ENCODE measurements around the gene ATF7.

Gene ATF7

DNA sequence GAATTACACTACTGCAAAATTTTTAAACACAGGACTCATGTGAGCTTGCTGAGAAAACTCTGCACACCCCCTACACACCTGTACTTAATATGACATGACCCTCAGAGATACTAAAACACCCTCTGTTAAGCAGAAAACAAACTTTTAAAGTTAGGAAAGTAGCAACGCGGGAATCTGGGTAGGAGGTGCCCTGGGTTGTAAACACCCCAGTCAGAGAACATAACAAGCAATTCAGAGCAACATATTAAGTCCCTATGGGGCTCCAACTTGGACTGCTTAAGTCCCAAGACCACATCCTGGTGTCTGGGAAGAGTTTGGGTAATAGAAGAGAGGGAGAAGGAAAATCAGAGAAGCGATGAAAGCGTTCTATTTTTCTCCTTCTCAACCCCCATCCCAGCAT lies 1.2 kb downstream of the ATF7 start:
- peak overlapping the region; percentile 94 for H3K27ac ChIP-seq
- no peak for DNase-seq (ENCODE audit: low read depth, low spot score)
- peaks cover 6% of the 10 kb centered on the region; the same call in 1 of the 2 replicates for H3K36me3 ChIP-seq (ENCODE audit: insufficient read depth, low read length)
- H3K9ac ChIP-seq (ENCODE audit: insufficient read length), result peak overlapping the region; percentile 81
- no peaks in the 10 kb centered on the region for H3K9me3 ChIP-seq (ENCODE audit: low read depth, low read length)
- peak overlapping the region; percentile 93 for H3K4me3 ChIP-seq
- no peak for TF ChIP-seq POLR2AphosphoS5 (IDR thresholded peaks at IDR 0.05; ENCODE audit: borderline replicate concordance, low read depth, low read length)
- TF ChIP-seq FOXP2 (optimal IDR thresholded peaks at IDR 0.05; ENCODE audit: control extremely low read depth, extremely low read length, insufficient read depth), result no peak
- no peak for TF ChIP-seq EZH2 (IDR thresholded peaks at IDR 0.05)

DNA sequence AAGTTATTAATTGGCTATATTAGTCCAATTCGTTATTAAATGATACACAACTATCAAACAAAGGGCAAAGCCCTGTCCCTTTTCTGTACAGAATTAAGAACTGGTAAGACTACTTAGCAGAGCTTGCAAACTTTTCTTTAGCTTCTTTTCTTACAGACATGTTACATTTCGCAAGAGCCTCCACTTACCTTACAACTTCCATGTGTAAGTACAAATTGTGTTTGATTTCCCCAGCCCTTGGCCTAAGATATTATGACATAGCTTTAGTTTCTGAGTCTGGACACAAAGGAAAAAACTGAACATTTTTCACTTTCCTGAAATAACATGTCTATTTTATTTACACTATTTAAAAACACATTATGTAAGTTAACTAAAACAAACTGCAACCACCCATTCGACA lies 1.7 kb downstream of the ATF7 start:
- DNase-seq (ENCODE audit: low read depth, low spot score), result no peak
- Histone ChIP-seq H3K4me3 (peak overlapping the region; percentile 93), H3K36me3 (ENCODE audit: insufficient read depth, low read length) (peaks cover 6% of the 10 kb centered on the region; the same call in 1 of the 2 replicates), H3K27ac (peak overlapping the region; percentile 94), H3K9me3 (ENCODE audit: low read depth, low read length) (no peaks in the 10 kb centered on the region), H3K9ac (ENCODE audit: insufficient read length) (peak overlapping the region; percentile 81)
- TF ChIP-seq FOXP2 (optimal IDR thresholded peaks at IDR 0.05; ENCODE audit: control extremely low read depth, extremely low read length, insufficient read depth) (no peak), POLR2AphosphoS5 (IDR thresholded peaks at IDR 0.05; ENCODE audit: borderline replicate concordance, low read depth, low read length) (no peak), EZH2 (IDR thresholded peaks at IDR 0.05) (no peak)

DNA sequence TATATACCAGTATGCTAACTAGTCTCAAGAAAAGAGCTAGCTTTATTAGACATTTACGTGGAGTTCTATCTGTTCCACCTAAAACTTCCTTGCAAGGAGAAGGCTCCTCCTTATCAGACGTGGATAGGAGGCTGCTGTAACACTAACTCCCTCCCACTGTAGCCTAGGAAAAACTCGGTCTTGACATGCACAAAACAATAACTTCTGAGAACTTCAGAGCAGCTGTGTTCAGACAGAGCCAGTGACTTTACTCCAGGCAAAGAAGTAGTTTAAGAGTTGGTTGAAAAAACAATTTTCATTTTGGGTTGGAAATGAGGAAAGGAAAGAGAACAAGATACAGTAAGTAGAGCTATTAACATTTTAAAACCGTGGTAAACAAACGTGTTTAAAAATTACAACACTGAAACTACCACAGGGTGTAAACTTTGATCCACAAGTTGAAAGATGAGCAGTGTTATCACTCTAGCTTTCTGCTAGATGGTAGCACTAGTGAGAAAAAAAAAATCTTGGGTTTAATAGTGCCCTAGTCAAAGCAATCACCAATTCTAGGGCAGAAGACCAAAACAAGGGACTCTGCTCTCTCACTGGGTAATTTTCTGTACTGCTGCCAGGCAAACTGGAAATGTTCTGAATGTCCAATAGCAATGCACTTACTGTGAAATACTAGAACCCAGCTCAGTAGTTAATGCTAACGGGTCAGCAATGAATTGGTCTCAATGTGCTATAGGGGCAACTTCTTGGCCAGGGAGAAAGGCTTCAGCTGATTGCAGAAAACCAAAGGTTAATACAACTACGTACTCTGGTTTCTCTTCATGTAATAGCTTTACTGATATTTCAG lies 2.4 kb downstream of the ATF7 start:
- H3K9me3 ChIP-seq (ENCODE audit: low read depth, low read length), result no peaks in the 10 kb centered on the region
- peak overlapping the region; percentile 93 for H3K4me3 ChIP-seq
- peak overlapping the region; percentile 94 for H3K27ac ChIP-seq
- no peak for TF ChIP-seq FOXP2 (optimal IDR thresholded peaks at IDR 0.05; ENCODE audit: control extremely low read depth, extremely low read length, insufficient read depth)
- TF ChIP-seq POLR2AphosphoS5 (IDR thresholded peaks at IDR 0.05; ENCODE audit: borderline replicate concordance, low read depth, low read length), result no peak; the same call in 1 of the 2 replicates
- TF ChIP-seq EZH2 (IDR thresholded peaks at IDR 0.05), result no peak
- H3K9ac ChIP-seq (ENCODE audit: insufficient read length), result peak overlapping the region; percentile 81
- peaks cover 6% of the 10 kb centered on the region; the same call in 1 of the 2 replicates for H3K36me3 ChIP-seq (ENCODE audit: insufficient read depth, low read length)
- DNase-seq (ENCODE audit: low read depth, low spot score), result no peak

DNA sequence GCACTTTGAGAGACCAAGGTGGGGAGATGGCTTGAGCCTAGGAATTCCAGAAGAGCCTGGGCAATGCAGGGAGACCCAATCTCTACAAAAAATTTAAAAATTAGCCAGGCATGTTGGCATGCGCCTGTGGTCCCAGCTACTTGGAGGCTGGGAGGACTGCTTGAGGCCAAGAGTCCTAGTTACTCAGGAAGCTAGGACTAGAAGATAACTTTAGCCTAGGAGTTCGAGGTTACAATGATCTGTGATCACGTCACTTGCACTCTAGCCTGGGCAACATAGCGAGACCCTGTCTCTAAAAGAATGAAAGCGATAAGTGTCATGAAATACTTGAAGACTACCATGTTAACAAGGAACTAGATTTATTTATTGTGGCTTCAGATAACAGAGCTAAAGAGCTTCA lies 3.5 kb downstream of the ATF7 start:
- H3K36me3 ChIP-seq (ENCODE audit: insufficient read depth, low read length), result peaks cover 6% of the 10 kb centered on the region; the same call in 1 of the 2 replicates
- peak overlapping the region; percentile 94 for H3K27ac ChIP-seq
- peak overlapping the region; percentile 81 for H3K9ac ChIP-seq (ENCODE audit: insufficient read length)
- TF ChIP-seq POLR2AphosphoS5 (IDR thresholded peaks at IDR 0.05; ENCODE audit: borderline replicate concordance, low read depth, low read length) (no peak), EZH2 (IDR thresholded peaks at IDR 0.05) (no peak), FOXP2 (optimal IDR thresholded peaks at IDR 0.05; ENCODE audit: control extremely low read depth, extremely low read length, insufficient read depth) (no peak)
- H3K9me3 ChIP-seq (ENCODE audit: low read depth, low read length), result no peaks in the 10 kb centered on the region
- H3K4me3 ChIP-seq, result peak overlapping the region; percentile 93
- no peak for DNase-seq (ENCODE audit: low read depth, low spot score)

DNA sequence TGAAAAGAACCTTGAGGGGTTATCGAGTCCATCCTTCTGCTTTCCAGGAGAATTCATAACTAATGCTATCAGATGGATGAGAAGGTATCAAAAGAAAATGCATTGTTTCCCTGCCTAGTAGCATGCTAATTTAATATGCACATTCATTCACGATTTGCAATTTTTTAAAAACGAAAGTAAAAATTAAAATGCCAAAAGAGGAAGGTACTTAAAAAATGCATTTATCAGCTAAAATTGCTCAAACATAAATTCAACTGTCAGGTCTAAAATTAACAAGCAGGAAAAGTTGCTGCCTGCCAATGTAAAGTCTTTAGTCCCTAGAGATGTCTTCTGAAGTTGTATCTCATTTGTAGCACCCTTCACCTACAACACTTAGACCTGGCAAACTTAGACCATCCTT lies 7.9 kb downstream of the ATF7 start:
- H3K9ac ChIP-seq (ENCODE audit: insufficient read length), result peak overlapping the region; percentile 78
- peak overlapping the region; percentile 96 for H3K27ac ChIP-seq
- peaks cover 13% of the 10 kb centered on the region; the same call in 1 of the 2 replicates for H3K36me3 ChIP-seq (ENCODE audit: insufficient read depth, low read length)
- no peaks in the 10 kb centered on the region for H3K9me3 ChIP-seq (ENCODE audit: low read depth, low read length)
- peak overlapping the region; percentile 78 for H3K4me3 ChIP-seq
- TF ChIP-seq FOXP2 (optimal IDR thresholded peaks at IDR 0.05; ENCODE audit: control extremely low read depth, extremely low read length, insufficient read depth), result no peak
- no peak for TF ChIP-seq POLR2AphosphoS5 (IDR thresholded peaks at IDR 0.05; ENCODE audit: borderline replicate concordance, low read depth, low read length)
- peak; percentile 58 for DNase-seq (ENCODE audit: low read depth, low spot score)

DNA sequence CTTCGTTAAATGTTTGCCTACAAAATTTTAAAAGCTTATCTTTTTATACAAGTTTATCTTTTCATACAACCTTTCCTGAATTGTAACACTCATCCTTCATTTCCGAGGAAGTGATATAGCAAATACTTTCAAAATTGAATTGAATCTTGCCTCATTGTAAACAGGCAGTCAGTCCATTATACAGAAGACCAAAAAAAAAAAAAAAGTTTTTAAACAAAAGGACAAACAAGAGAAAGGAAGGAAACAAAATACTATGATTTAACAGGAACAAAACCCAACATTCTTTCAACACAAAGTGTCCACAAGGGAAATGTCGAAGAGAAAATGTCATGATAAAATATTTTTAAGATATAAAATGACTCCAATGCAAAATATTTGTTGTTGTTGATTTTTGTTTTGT lies 8.5 kb downstream of the ATF7 start:
- TF ChIP-seq FOXP2 (optimal IDR thresholded peaks at IDR 0.05; ENCODE audit: control extremely low read depth, extremely low read length, insufficient read depth), result no peak
- no peak for TF ChIP-seq EZH2 (IDR thresholded peaks at IDR 0.05)
- TF ChIP-seq POLR2AphosphoS5 (IDR thresholded peaks at IDR 0.05; ENCODE audit: borderline replicate concordance, low read depth, low read length), result no peak
- peak overlapping the region; percentile 96 for H3K27ac ChIP-seq
- peak overlapping the region; percentile 78 for H3K9ac ChIP-seq (ENCODE audit: insufficient read length)

DNA sequence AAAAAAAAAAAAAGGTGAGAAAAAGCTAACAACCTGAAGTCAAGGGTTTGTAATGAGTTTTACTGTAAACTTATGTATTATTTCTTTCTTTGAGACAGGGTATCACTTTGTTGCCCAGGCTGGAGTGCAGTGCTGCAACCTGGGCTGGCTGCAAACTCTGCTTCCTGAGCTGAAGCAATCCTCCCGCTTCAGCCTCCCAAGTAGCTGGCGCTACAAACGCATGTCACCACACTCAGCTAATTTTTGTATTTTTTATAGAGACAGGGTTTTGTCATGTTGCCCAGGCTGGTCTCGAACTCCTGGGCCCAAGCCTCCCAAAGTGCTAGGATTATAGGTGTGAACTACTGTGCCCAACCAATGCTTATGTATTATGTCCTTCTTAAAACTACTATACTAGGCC lies 9.2 kb downstream of the ATF7 start:
- Histone ChIP-seq H3K27ac (no peak overlapping the region), H3K9ac (ENCODE audit: insufficient read length) (no peak overlapping the region), H3K9me3 (ENCODE audit: low read depth, low read length) (no peaks in the 10 kb centered on the region), H3K36me3 (ENCODE audit: insufficient read depth, low read length) (peaks cover 13% of the 10 kb centered on the region; the same call in 1 of the 2 replicates), H3K4me3 (no peak overlapping the region)
- no peak for DNase-seq (ENCODE audit: low read depth, low spot score)
- TF ChIP-seq POLR2AphosphoS5 (IDR thresholded peaks at IDR 0.05; ENCODE audit: borderline replicate concordance, low read depth, low read length), result no peak

More for the DNA sequence above, 8.5 kb downstream of the ATF7 start:
- Histone ChIP-seq H3K36me3 (ENCODE audit: insufficient read depth, low read length) (peaks cover 13% of the 10 kb centered on the region; the same call in 1 of the 2 replicates), H3K9me3 (ENCODE audit: low read depth, low read length) (no peaks in the 10 kb centered on the region), H3K4me3 (peak overlapping the region; percentile 78)
- DNase-seq (ENCODE audit: low read depth, low spot score), result no peak

DNA sequence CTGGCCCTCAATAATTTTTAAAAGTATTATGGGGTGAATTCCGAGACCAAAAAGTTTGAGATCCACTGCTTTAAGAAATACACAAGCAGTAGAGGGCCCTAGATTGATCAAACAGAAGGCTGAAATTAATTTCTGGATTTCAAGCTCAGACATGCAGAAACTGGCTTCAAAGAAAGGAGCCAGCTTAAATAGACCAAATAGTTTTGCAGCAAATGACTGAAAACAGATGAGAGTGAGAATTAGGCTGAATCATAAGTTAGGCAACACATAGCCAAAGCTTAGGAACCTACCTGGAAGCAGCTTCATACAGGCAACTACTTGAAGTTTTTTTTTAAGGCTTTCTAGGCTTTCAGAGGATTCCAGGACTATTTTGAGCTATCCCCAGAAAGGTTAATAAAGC lies 12.4 kb downstream of the ATF7 start:
- peak overlapping the region; percentile 14; the same call in 1 of the 2 replicates for H3K27ac ChIP-seq
- H3K4me3 ChIP-seq, result no peak overlapping the region
- no peak for DNase-seq (ENCODE audit: low read depth, low spot score)
- H3K9me3 ChIP-seq (ENCODE audit: low read depth, low read length), result no peaks in the 10 kb centered on the region
- H3K9ac ChIP-seq (ENCODE audit: insufficient read length), result no peak overlapping the region
- H3K36me3 ChIP-seq (ENCODE audit: insufficient read depth, low read length), result peaks cover 7% of the 10 kb centered on the region; the same call in 1 of the 2 replicates
- TF ChIP-seq FOXP2 (optimal IDR thresholded peaks at IDR 0.05; ENCODE audit: control extremely low read depth, extremely low read length, insufficient read depth) (no peak), POLR2AphosphoS5 (IDR thresholded peaks at IDR 0.05; ENCODE audit: borderline replicate concordance, low read depth, low read length) (no peak), EZH2 (IDR thresholded peaks at IDR 0.05) (no peak)
